HG03521 (cell line): Measurements from ENCODE around the gene ESRRA.

ENCODE experiments used
- ATAC-seq: cut with Tn5 transposase; IDR thresholded peaks from one replicate; pipeline ENCODE4 v1.9.1; 2021; ENCODE audit warnings: mild to moderate bottlenecking, moderate library complexity; ENCODE audit not compliant: unreplicated experiment

ESRRA gene

GRCh38 chr11:64291262-64291751 is 14.0 kb upstream of the ESRRA start, which contains the start of gene KCNK4:
KCNK4 (plus strand) TSS chr11:64291302; CDS start chr11:64293019, 1,717 bp downstream.
- ATAC-seq, result no peak

- no peak for ATAC-seq
These were observed 13.4 kb upstream of the ESRRA start for GRCh38 chr11:64291752-64292459.

GRCh38 chr11:64292460-64293254 is 12.7 kb upstream of the ESRRA start:
- no peak for ATAC-seq

GRCh38 chr11:64294774-64295173 is 10.6 kb upstream of the ESRRA start:
- no peak for ATAC-seq

- ATAC-seq, result no peak
These were observed 9.6 kb upstream of the ESRRA start for GRCh38 chr11:64295760-64296159.

- ATAC-seq, result no peak
These were observed 9.1 kb upstream of the ESRRA start for GRCh38 chr11:64296236-64296635.

GRCh38 chr11:64296830-64297698 is 8.3 kb upstream of the ESRRA start:
- ATAC-seq, result no peak

GRCh38 chr11:64297699-64298358 is 7.5 kb upstream of the ESRRA start:
- no peak for ATAC-seq

- ATAC-seq, result no peak
These were observed 6.1 kb upstream of the ESRRA start for GRCh38 chr11:64298966-64299846.

- no peak for ATAC-seq
These were observed 5.3 kb upstream of the ESRRA start, which contains the start of gene CATSPERZ for GRCh38 chr11:64299847-64300648. CATSPERZ (plus strand) TSS chr11:64300358; CDS start chr11:64300411, 53 bp downstream.

- ATAC-seq, result no peak
These were observed 2.0 kb upstream of the ESRRA start for GRCh38 chr11:64303109-64304031.

GRCh38 chr11:64304032-64304315 is 1.4 kb upstream of the ESRRA start:
- no peak for ATAC-seq

GRCh38 chr11:64304316-64305072 is 830 bp upstream of the ESRRA start:
- peak; percentile 12 for ATAC-seq

GRCh38 chr11:64305691-64306562 is 603 bp downstream of the ESRRA start:
- peak; percentile 11 for ATAC-seq

GRCh38 chr11:64306563-64306875 is 1.2 kb downstream of the ESRRA start:
- no peak for ATAC-seq

GRCh38 chr11:64306876-64307622 is 1.7 kb downstream of the ESRRA start:
- ATAC-seq, result no peak
